Motor neuron (in vitro differentiated cells): ENCODE measurements around the gene IGFL2. TPM values are rescaled to one million over a fixed set of nuclear protein-coding genes. Genes with fewer than 3 reads are reported as not detected.
"Not testable (repeated sequence)": the region's sequence is repeated elsewhere in the genome, so short reads cannot be mapped to it uniquely, and the experiment has no call there.

Experiments
- ATAC-seq, 8 experiments: fragments of 200-7000 bp; cut with Tn5 transposase; replicated peaks in 6 of 8; 2 replicates each; pipeline ENCODE4 v1.8.0; 2021; ENCODE audit warnings: mild to moderate bottlenecking in 8 of 8, moderate library complexity in 8 of 8
- H3K27ac ChIP-seq, 2 donors: fragments of 250-450 bp; sonication (Bioruptor Pico); 2 replicates each; pipeline ENCODE4 v1.9.0; 2021; ENCODE audit warnings: antibody characterized with exemption in 2 of 2, mild to moderate bottlenecking in 2 of 2, moderate library complexity in 1 of 2
- H3K4me1 ChIP-seq, 2 donors: fragments of 250-450 bp; sonication (Bioruptor Pico); replicated peaks in 1 of 2; 2 replicates each; pipeline ENCODE4 v1.6.1; 2021; ENCODE audit warnings: antibody characterized with exemption in 2 of 2, mild to moderate bottlenecking in 2 of 2, moderate library complexity in 1 of 2
- H3K4me3 ChIP-seq, 5 donors: fragments of 250-450 bp; sonication (Bioruptor Pico); 2 replicates each; pipeline ENCODE4 v1.9.0; 2021; ENCODE audit warnings: antibody characterized with exemption in 5 of 5, mild to moderate bottlenecking in 5 of 5, moderate library complexity in 4 of 5
- WGBS, 10 experiments: fragments of 450-650 bp; shearing (Covaris generic); methylation state at CpG; one replicate each; pipeline ENCODE4 v1.0.0; 2022; 5-methylcytosine and 5-hydroxymethylcytosine counted together
- in situ Hi-C, 9 experiments: fragments of 400-800 bp; cut with MboI; loops; one replicate each; pipeline ENCODE4 v1.15.0; 2021; ENCODE audit warnings: low sequenced_read_pairs in 9 of 9, low pct_unique_long_range_greater_than_20kb in 2 of 9; ENCODE audit not compliant: unreplicated experiment in 9 of 9
- total RNA-seq, 8 experiments: library from RNA; unstranded; fragments of 300-600 nt; gene quantifications; 2 replicates each; pipeline versions ENCODE4 v1.2.3 to v1.2.4, GENCODE V29; 2022

Gene IGFL2
- total RNA-seq, 8 experiments from 2014 or later = 0.28 to 212 (median 0.96) TPM; not detected in 4

DNA sequence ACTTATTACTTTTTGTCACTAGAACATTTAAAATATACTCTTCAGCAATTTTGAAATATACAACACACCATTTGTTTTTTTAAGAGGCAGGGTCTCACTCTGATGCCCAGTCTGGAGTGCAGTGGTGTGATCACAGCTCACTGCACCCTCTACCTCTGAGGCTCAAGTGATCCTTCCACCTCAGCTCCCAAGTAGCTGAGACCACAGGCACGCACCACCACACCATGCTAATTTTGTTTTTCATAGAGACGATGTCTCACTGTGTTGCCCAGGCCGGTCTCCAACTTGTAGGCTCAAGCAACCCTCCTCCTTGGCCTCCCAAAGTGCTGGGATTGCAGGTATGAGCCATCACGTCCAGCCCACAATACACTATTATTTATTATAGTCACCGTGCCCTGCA is 2.6 kb downstream of the IGFL2 start:
- no peak overlapping the region for H3K4me3 ChIP-seq
- 40 to 100% (median 86%) methylated on average over 1 to 5 of the region's 5 CpGs; no CpG with 5 or more reads in 3 of the 10 experiments for WGBS, 10 experiments
- in situ Hi-C loops = no loop called here
- ATAC-seq = no peak
- no peaks in the 10 kb centered on the region for H3K4me1 ChIP-seq
- H3K27ac ChIP-seq = no peak overlapping the region

DNA sequence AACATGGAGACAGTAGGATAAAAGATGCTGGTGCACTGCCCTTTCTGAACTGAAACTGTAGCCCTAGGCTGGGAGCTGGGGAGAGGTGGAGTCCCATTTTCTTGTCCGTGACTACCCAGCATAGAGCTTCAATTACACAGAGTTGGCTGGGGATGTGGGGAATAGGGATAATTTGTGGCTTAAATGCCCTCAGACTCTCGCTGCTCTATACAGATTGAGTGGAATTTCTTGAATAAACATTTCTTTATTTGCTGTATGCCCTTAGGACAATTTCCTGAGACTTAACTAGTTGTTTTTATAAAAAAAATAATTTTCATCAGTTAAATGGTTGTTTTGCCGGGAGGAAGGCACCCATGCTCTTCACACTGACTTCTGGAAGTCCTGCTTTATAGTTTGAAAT is 7.2 kb downstream of the IGFL2 start:
- peak in 2 of 8 experiments; percentile 45 to 48 for ATAC-seq
- 50 to 100% (median 91%) methylated on average over 1 to 3 of the region's 3 CpGs; no CpG with 5 or more reads in 4 of the 10 experiments for WGBS, 10 experiments
- in situ Hi-C loops = no loop called here
- Histone ChIP-seq H3K4me1 (no peaks in the 10 kb centered on the region), H3K4me3 (no peak overlapping the region), H3K27ac (no peak overlapping the region)

DNA sequence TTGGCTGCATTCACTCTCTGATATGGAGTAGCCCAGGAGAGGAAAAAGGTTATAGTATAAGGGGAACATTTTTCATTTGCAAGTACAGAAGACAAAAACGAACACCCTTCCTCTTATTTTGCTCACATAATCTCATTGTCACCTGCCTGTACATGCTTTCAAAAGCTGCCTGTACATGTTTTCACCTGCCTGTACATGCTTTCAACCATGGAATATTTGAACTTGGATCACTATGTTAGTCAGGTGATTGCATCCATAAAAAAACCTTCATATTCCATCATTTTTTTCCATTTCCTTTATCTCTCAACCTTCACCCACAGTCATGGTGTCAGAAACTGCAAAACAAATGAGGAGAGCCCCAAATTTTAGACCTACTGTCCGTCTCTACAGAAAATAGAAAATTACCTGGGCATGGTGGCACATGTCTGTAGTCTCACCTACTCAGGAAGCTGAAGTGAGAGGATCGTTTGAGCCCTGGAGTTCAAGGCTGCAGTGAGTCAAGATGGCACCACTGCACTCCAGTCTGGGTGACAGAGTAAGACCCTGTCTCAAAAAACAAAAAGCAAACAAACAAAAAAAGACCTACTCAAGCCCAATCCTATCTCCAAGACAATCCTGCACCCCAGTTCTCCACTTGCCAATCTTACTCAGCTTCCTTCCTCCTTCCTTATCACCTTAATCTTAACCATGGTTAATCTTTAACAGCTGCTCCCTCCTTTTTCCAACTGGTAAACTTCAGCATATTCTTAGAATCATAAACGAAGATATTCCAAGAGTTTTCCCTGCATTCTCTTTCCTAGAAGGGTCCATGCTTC is 11.6 kb downstream of the IGFL2 start:
- 0 to 100% (median 42%) methylated on average over 1 to 4 of the region's 4 CpGs; no CpG with 5 or more reads in 2 of the 10 experiments for WGBS, 10 experiments
- Histone ChIP-seq H3K4me1 (no peaks in the 10 kb centered on the region), H3K4me3 (no peak overlapping the region), H3K27ac (no peak overlapping the region)
- ATAC-seq = no peak
- in situ Hi-C loops = no loop called here

DNA sequence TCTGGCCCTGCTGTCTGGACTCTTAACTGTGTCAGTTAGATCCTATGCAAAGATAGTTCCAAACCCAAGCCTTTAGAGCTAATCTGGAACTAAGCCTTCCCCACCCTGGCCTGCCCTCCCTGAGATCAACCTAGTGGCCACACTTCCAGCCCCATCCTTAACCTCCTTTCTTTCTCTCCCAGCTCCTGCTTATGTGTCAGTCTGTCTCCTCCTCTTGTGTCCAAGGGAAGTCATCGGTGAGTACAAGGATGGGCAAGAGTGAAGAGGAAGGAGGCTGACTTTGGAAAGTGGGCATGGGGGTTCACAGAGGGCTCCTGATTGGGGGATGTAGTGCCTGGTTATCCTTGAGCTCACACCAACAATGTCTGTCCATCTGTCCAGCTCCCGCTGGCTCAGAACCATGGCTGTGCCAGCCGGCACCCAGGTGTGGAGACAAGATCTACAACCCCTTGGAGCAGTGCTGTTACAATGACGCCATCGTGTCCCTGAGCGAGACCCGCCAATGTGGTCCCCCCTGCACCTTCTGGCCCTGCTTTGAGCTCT is 12.3 kb downstream of the IGFL2 start:
- no peak overlapping the region for H3K4me3 ChIP-seq
- 50 to 100% (median 80%) methylated on average over 1 to 7 of the region's 7 CpGs; no CpG with 5 or more reads in 5 of the 10 experiments for WGBS, 10 experiments
- no peak for ATAC-seq
- no peak overlapping the region for H3K27ac ChIP-seq
- in situ Hi-C loops = no loop called here
- no peaks in the 10 kb centered on the region for H3K4me1 ChIP-seq

DNA sequence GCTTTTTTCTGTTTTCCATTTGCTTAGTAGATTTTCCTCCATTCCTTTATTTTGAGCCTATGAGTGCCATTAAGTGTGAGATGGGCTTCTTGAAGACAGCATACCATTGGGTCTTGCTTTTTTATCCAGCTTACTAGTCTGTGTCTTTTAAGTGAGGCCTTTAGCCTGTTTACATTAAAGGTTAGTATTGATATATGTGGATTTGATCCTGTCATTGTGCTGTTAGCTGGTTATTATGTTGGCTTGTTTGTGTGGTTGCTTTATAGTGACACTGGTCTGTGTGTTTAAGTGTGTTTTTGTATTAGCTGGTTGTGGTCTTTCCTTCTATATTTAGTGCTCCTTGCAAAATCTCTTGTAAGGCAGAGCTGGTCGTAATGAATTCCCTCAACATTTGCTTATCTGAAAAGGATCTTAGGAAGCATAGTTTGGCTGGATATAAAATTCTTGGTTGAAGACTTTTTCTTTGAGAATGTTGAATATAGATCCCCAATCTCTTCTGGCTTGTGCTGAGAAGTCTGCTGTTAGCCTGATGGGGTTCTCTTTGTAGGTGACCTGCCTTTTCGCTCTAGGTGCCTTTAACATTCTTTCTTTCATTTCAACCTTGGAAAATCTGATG is 13.7 kb downstream of the IGFL2 start:
- H3K27ac ChIP-seq, in situ Hi-C loops, ATAC-seq, H3K4me1 ChIP-seq, H3K4me3 ChIP-seq: not testable (repeated sequence)
- 14 to 93% (median 54%) methylated on average over 1 to 2 of the region's 2 CpGs; no CpG with 5 or more reads in 4 of the 10 experiments for WGBS, 10 experiments

DNA sequence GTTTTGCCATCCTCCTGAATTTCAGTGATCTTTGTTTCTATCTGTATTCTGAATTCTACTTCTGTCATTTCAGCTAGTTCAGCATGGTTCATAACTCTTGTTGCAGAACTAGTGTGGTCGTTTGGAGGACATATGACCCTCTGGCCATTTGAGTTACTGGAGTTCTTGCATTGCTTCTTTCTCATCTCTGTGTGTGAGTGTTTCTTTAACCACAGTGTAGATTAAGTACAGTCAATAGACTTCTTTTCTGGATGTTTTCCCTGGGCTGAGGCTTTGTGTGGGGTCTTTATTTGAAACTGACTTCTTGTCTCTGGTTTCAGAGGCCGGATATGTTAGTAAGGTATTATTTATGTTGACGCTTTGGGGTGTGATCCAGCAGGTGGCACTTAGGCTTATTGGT is 14.7 kb downstream of the IGFL2 start:
- in situ Hi-C loops = no loop called here
- no peak overlapping the region for H3K27ac ChIP-seq
- WGBS, 10 experiments = 0 to 87% (median 44%) methylated on average over 1 to 3 of the region's 3 CpGs
- no peak overlapping the region for H3K4me3 ChIP-seq
- no peak for ATAC-seq
- H3K4me1 ChIP-seq = no peaks in the 10 kb centered on the region

DNA sequence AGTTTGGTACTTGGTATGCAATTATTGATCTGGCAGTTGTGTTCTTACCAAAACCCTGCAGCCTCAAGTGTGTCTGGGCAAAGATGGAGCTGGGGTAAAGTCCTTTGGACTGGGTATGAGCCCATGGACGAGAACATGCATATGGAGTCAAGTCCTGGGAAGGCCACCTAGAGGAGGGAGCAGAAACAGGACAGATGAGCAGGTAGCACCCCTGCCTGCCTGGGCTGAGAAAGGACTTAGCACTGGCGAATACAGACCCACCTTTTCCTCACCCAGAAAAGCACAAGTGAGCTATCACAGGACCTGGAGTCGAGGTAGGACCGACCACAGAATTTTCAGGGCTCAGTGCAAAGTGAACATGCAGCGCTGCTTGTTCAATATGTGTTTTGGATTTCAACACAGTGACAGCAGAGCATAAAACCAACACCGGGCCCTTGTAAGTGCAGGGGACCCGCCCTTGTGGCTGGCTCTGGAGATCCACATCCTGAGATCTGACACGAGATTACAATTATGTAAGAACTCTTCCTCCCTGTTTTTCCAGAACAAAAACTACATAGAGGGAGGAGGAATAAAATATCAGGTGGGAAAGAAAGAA is 25.9 kb downstream of the IGFL2 start:
- peak in 2 of 8 experiments; percentile 79 to 97 for ATAC-seq
- no peak overlapping the region for H3K27ac ChIP-seq
- WGBS, 10 experiments = 0 to 90% (median 76%) methylated on average over 2 to 8 of the region's 8 CpGs; no CpG with 5 or more reads in 1 of the 10 experiments
- no peak overlapping the region for H3K4me3 ChIP-seq
- no peaks in the 10 kb centered on the region for H3K4me1 ChIP-seq
- in situ Hi-C loops = no loop called here

DNA sequence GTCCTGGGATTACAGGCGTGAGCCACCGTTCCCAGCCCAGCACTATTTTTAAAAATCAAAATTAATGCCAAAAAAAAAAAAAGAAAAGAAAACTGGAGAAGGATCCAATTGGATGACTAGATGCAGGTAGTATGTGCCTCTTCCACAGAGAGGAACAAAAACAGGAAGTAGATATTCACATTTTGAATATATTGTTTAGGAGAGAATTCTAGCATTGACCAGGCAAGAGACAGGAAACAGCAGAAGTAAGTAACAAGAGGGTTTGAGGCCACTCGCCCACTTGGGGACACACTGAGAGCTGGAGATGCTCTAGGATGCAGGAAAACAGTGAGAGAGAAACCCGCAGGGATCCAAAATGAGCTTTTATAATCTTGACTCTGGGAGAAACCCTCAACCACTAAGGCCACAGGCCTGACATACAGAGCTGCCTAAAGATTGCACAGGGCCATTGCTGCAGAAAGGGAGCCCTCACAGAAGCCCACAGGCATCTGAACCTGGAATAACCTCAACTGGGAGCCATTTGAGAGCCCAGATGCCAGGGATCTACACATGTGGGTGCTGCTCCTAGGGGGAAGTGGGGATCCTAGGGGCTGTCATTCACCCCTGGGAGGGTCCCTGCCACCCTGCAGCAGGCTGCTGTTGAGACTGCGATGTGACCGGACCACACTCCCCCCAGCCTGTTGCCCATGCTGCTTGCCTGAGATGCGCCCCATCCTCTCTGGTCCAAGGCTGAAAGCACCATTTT is 28.2 kb downstream of the IGFL2 start:
- H3K4me3 ChIP-seq = no peak overlapping the region
- no peak overlapping the region for H3K27ac ChIP-seq
- in situ Hi-C loops = loop anchor here in 3 of 9 experiments (25.0 kb wide), 1 partner anchor 89 kb away; no protein-coding TSS in a partner anchor
- H3K4me1 ChIP-seq = no peaks in the 10 kb centered on the region
- ATAC-seq = no peak
- 60 to 100% (median 89%) methylated on average over 1 to 4 of the region's 7 CpGs; no CpG with 5 or more reads in 3 of the 10 experiments for WGBS, 10 experiments

DNA sequence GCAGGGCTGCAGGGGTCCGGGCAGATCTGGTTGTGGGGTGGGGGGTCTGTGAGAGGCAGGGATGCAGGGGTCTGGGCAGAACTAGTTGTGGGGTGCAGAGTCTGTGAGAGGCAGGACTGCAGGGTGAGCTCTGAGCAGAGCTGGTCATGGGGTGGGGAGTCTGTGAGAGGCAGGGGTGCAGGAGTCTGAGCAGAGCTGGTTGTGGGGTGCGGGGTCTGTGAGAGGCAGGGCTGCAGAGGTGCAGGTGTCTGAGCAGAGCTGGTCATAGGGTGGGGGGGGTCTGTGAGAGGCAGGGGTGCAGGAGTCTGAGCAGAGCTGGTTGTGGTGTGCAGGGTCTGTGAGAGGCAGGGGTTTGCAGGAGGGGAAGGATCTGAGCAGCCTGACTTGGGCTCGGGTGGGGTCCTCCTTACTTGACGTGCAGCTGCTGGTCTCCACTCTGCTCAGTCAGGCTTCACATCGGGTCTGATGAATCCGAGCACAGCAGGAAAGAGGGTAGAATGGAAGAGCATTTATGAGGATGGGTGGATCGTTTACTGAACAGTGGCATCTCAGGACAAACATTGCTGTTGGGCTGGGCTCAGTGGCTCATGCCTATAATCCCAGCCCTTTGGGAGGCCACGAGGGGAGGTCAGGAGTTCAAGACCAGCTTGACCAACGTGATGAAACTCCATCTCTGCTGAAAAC is 31.2 kb downstream of the IGFL2 start:
- H3K4me3 ChIP-seq = no peak overlapping the region
- peaks cover 0 to 3% of the 10 kb centered on the region in 2 donors for H3K4me1 ChIP-seq
- in situ Hi-C loops = loop anchor here in 3 of 9 experiments (25.0 kb wide), 1 partner anchor 92 kb away; no protein-coding TSS in a partner anchor
- ATAC-seq = peak in 2 of 8 experiments; percentile 56 to 59
- H3K27ac ChIP-seq = no peak overlapping the region
- 6 to 67% (median 42%) methylated on average over 2 to 4 of the region's 9 CpGs; no CpG with 5 or more reads in 5 of the 10 experiments for WGBS, 10 experiments

DNA sequence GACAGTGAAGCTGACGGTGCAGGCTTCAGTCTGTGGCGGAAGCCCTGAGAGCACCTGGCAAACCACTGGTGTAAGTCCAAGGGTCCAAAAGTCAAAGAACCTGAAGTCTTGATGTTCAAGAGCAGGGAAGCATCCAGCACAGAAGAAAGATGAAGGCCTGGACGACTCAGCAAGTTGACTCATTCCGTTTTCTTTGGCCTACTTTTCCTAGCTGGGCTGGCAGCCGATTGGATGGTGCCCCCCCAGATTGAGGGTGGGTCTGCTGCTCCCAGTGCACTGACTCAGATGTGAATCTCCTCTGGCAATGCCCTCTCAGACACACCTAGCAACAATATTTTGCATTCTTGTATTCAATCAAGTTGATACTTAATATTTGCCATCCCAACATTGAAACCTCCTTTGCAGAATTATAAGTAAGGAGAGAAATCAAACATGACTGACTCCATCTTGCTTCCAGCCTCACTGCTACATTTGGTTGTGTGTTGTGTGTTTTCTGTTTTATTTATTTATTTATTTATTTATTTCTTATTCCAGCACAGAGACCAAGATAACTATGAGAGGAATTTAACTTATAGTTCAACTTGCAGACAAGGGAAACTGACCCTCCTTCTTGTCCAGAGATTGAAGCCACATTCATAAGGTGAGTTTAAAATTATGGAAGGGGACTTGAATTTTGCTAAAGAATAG is 32.8 kb downstream of the IGFL2 start:
- in situ Hi-C loops = loop anchor here in 3 of 9 experiments (25.0 kb wide), 1 partner anchor 94 kb away; no protein-coding TSS in a partner anchor
- ATAC-seq = peak in 2 of 8 experiments; percentile 13 to 14
- Histone ChIP-seq H3K4me3 (no peak overlapping the region), H3K27ac (no peak overlapping the region), H3K4me1 (peaks cover 0 to 3% of the 10 kb centered on the region in 2 donors)
- 5 to 87% (median 53%) methylated on average over 1 to 3 of the region's 5 CpGs; no CpG with 5 or more reads in 3 of the 10 experiments for WGBS, 10 experiments

DNA sequence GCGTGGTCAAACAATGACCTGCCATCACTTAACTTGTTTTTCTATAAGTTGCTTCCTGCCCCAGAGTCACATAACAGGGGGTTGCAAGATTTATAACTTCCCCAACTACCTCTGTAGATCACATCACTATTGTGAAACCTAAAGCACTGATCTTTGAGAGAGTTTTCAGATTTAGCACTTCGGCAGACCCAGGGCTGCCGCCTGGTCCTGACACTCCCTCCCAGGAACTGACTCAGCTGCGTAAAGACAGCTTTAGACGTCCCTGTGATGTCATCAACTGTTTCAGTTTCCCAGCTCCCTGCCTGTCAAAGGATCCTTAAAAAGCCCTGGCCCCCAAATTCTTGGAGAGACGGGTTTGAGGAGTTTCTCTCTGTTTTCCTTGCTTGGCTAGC is 33.3 kb downstream of the IGFL2 start:
- WGBS, 10 experiments = 48 to 100% (median 77%) methylated on average over 1 to 5 of the region's 6 CpGs; no CpG with 5 or more reads in 2 of the 10 experiments
- peak in 2 of 8 experiments; percentile 11 to 48 for ATAC-seq
- H3K4me1 ChIP-seq = peaks cover 0 to 3% of the 10 kb centered on the region in 2 donors
- in situ Hi-C loops = loop anchor here in 3 of 9 experiments (25.0 kb wide), 1 partner anchor 94 kb away; no protein-coding TSS in a partner anchor
- H3K4me3 ChIP-seq = no peak overlapping the region
- H3K27ac ChIP-seq = no peak overlapping the region
